CD4-positive, alpha-beta T cell treated with Interleukin-6 for 4 hours (primary cell): Measurements from ENCODE around the gene PTCRA.
"Not testable (repeated sequence)": the region's sequence is repeated elsewhere in the genome, so short reads cannot be mapped to it uniquely, and the experiment has no call there.

Source experiments
- DNase-seq: peaks from one replicate; pipeline ENCODE4 v3.0.0-alpha.2; 2020; ENCODE audit warnings: mixed read lengths

PTCRA gene

GRCh38 chr6:42915732-42916131, at the start of gene PTCRA:
PTCRA (plus strand) TSS chr6:42916053; CDS start chr6:42916070, 17 bp downstream.
- no peak for DNase-seq

- no peak for DNase-seq
Observed at GRCh38 chr6:42870145-42870936, 45.5 kb upstream of the PTCRA start.

GRCh38 chr6:42871711-42872110, 44.1 kb upstream of the PTCRA start:
- DNase-seq: no peak

GRCh38 chr6:42873313-42873712, 42.5 kb upstream of the PTCRA start:
- no peak for DNase-seq

GRCh38 chr6:42877695-42878094, 38.2 kb upstream of the PTCRA start:
- no peak for DNase-seq

- peak; percentile 83 for DNase-seq
Observed at GRCh38 chr6:42879372-42880239, 36.2 kb upstream of the PTCRA start, which contains the start of gene RPL7L1. RPL7L1 (plus strand) TSS chr6:42879616; CDS start chr6:42879911, 295 bp downstream.

GRCh38 chr6:42880240-42880817, 35.5 kb upstream of the PTCRA start:
- DNase-seq: not testable (repeated sequence)

GRCh38 chr6:42880871-42881270, 35.0 kb upstream of the PTCRA start:
- DNase-seq: not testable (repeated sequence)

GRCh38 chr6:42885702-42886101, 30.2 kb upstream of the PTCRA start:
- DNase-seq: no peak

- DNase-seq: not testable (repeated sequence)
Observed at GRCh38 chr6:42888201-42888600, 27.7 kb upstream of the PTCRA start.

GRCh38 chr6:42889815-42890214, 26.0 kb upstream of the PTCRA start:
- DNase-seq: no peak

GRCh38 chr6:42890311-42891198, 25.3 kb upstream of the PTCRA start:
- DNase-seq: peak; percentile 92

- no peak for DNase-seq
Observed at GRCh38 chr6:42891199-42891722, 24.6 kb upstream of the PTCRA start.

- DNase-seq: not testable (repeated sequence)
Observed at GRCh38 chr6:42894041-42894828, 21.6 kb upstream of the PTCRA start.

GRCh38 chr6:42896178-42896719, 19.6 kb upstream of the PTCRA start:
- no peak for DNase-seq

GRCh38 chr6:42898891-42899361, 16.9 kb upstream of the PTCRA start:
- DNase-seq: peak; percentile 74

GRCh38 chr6:42899871-42900270, 16.0 kb upstream of the PTCRA start:
- DNase-seq: no peak

GRCh38 chr6:42901538-42901957, 14.3 kb upstream of the PTCRA start:
- DNase-seq: peak; percentile 77

- DNase-seq: not testable (repeated sequence)
Observed at GRCh38 chr6:42902429-42903263, 13.2 kb upstream of the PTCRA start.

GRCh38 chr6:42904467-42904866, 11.4 kb upstream of the PTCRA start:
- DNase-seq: no peak
